WTC11 (cell line): ENCODE measurements around the gene SH3TC1. TPM values are rescaled to one million over a fixed set of nuclear protein-coding genes. Genes with fewer than 3 reads are reported as not detected.

Source experiments
- ATAC-seq: fragments of 200-7000 bp; cut with Tn5 transposase; 2 replicates; pipeline ENCODE4 v1.10.0; 2021; ENCODE audit warnings: mild to moderate bottlenecking, moderate library complexity
- CTCF ChIA-PET: fragments of 300-600 bp; sonication (Branson Sonifier 250); formaldehyde crosslinking; loops from one replicate; lab custom pipeline; 2021; ENCODE audit warnings: antibody characterized with exemption; lab: Charles Lee
- POLR2A ChIA-PET: fragments of 350-600 bp; sonication (Branson Sonifier 250); formaldehyde crosslinking; loops from one replicate; lab custom pipeline; 2021; ENCODE audit warnings: antibody characterized with exemption; lab: Charles Lee
- DNase-seq: peaks from one replicate; pipeline ENCODE4 v3.0.0; 2021; ENCODE audit warnings: low spot score
- H3K27ac Mint-ChIP-seq: 2 replicates; pipeline ENCODE4 v1.8.0; 2021; ENCODE audit warnings: mixed read lengths
- H3K27me3 Mint-ChIP-seq: 2 replicates; pipeline ENCODE4 v1.8.0; 2021; ENCODE audit warnings: low read depth, mild to moderate bottlenecking, moderate library complexity, mixed read lengths
- H3K36me3 Mint-ChIP-seq: 2 replicates; pipeline ENCODE4 v1.8.0; 2021; ENCODE audit warnings: mixed read lengths
- H3K4me1 Mint-ChIP-seq: 2 replicates; pipeline ENCODE4 v1.8.0; 2022; ENCODE audit warnings: mixed read lengths
- H3K4me3 Mint-ChIP-seq: 2 replicates; pipeline ENCODE4 v1.8.0; 2021; ENCODE audit warnings: mild to moderate bottlenecking, moderate library complexity, mixed read lengths
- H3K9me3 Mint-ChIP-seq: 2 replicates; pipeline ENCODE4 v1.8.0; 2021; ENCODE audit warnings: mixed read lengths
- GABPB1 ChIP-seq: sonication (generic); formaldehyde crosslinking; IDR thresholded peaks from 2 replicates; pipeline ENCODE4 v1.8.1; 2023; ENCODE audit warnings: mild to moderate bottlenecking, missing genetic modification reagents
- GRHL2 ChIP-seq: fragments of 250-450 bp; sonication (Bioruptor Pico); IDR thresholded peaks from 2 replicates; pipeline ENCODE4 v1.8.0; 2022; ENCODE audit warnings: mild to moderate bottlenecking, moderate library complexity; ENCODE audit not compliant: insufficient replicate concordance, severe bottlenecking
- HMGA2 ChIP-seq: fragments of 250-450 bp; sonication (Bioruptor Pico); IDR thresholded peaks from 2 replicates; pipeline ENCODE4 v1.4.0; 2021; ENCODE audit warnings: mild to moderate bottlenecking, moderate library complexity
- MYBL2 ChIP-seq: sonication (generic); formaldehyde crosslinking; IDR thresholded peaks from 2 replicates; pipeline ENCODE4 v1.8.1; 2023; ENCODE audit warnings: mild to moderate bottlenecking, moderate library complexity, missing genetic modification reagents
- NFYB ChIP-seq: sonication (generic); formaldehyde crosslinking; conservative IDR thresholded peaks from 2 replicates; pipeline ENCODE4 v1.8.0; 2022; ENCODE audit warnings: low read depth, missing genetic modification reagents
- RELA ChIP-seq: sonication (generic); formaldehyde crosslinking; IDR thresholded peaks from 2 replicates; pipeline ENCODE4 v1.8.1; 2022; ENCODE audit warnings: missing genetic modification reagents, mild to moderate bottlenecking, borderline replicate concordance
- SMAD4 ChIP-seq: sonication (generic); formaldehyde crosslinking; IDR thresholded peaks from 2 replicates; pipeline ENCODE4 v1.8.0; 2022; ENCODE audit warnings: mild to moderate bottlenecking, missing genetic modification reagents
- SOX15 ChIP-seq: fragments of 250-450 bp; sonication (Bioruptor Pico); IDR thresholded peaks from 2 replicates; pipeline ENCODE4 v1.9.0; 2021; ENCODE audit warnings: mild to moderate bottlenecking
- TP53 ChIP-seq: sonication (generic); formaldehyde crosslinking; IDR thresholded peaks from 2 replicates; pipeline ENCODE4 v1.8.1; 2023; ENCODE audit warnings: mild to moderate bottlenecking, missing genetic modification reagents
- ZBTB21 ChIP-seq: sonication (generic); formaldehyde crosslinking; IDR thresholded peaks from 2 replicates; pipeline ENCODE4 v1.8.1; 2023; ENCODE audit warnings: mild to moderate bottlenecking, missing genetic modification reagents, borderline replicate concordance
- ZNF317 ChIP-seq: sonication (generic); formaldehyde crosslinking; IDR thresholded peaks from 2 replicates; pipeline ENCODE4 v1.8.1; 2023; ENCODE audit warnings: low read depth, mild to moderate bottlenecking, moderate library complexity, missing genetic modification reagents, borderline replicate concordance
- ZNF396 ChIP-seq: fragments of 250-450 bp; sonication (Bioruptor Pico); IDR thresholded peaks from 2 replicates; pipeline ENCODE4 v1.8.0; 2021; ENCODE audit warnings: mild to moderate bottlenecking, moderate library complexity, borderline replicate concordance
- ZNF416 ChIP-seq: fragments of 250-450 bp; sonication (Bioruptor Pico); IDR thresholded peaks from 2 replicates; pipeline ENCODE4 v1.9.0; 2021; ENCODE audit warnings: mild to moderate bottlenecking, inconsistent platforms
- ZNF671 ChIP-seq: fragments of 250-450 bp; sonication (Bioruptor Pico); IDR thresholded peaks from 2 replicates; pipeline ENCODE4 v1.8.0; 2021; ENCODE audit warnings: mild to moderate bottlenecking
- total RNA-seq: library from RNA; stranded (reverse); gene quantifications from 3 replicates; pipeline ENCODE4 v1.2.3, GENCODE V29; 2021
- TF ChIP-seq, protein P1 (sequence below): sonication (generic); formaldehyde crosslinking; IDR thresholded peaks from 2 replicates; pipeline ENCODE4 v1.8.0; 2023; ENCODE audit warnings: mild to moderate bottlenecking, missing genetic modification reagents
- TF ChIP-seq, protein P2 (sequence below): sonication (generic); formaldehyde crosslinking; IDR thresholded peaks from 2 replicates; pipeline ENCODE4 v1.8.0; 2023; ENCODE audit warnings: missing genetic modification reagents
- TF ChIP-seq, protein P3 (sequence below): sonication (generic); formaldehyde crosslinking; IDR thresholded peaks from 2 replicates; pipeline ENCODE4 v1.8.1; 2022; ENCODE audit warnings: mild to moderate bottlenecking, moderate library complexity, missing genetic modification reagents
- TF ChIP-seq, protein P4 (sequence below): sonication (generic); formaldehyde crosslinking; IDR thresholded peaks from 2 replicates; pipeline ENCODE4 v1.8.1; 2023; ENCODE audit warnings: mild to moderate bottlenecking, missing genetic modification reagents, moderate library complexity
- TF ChIP-seq, protein P5 (sequence below): sonication (generic); formaldehyde crosslinking; IDR thresholded peaks from 2 replicates; pipeline ENCODE4 v1.8.0; 2022; ENCODE audit warnings: mild to moderate bottlenecking, missing genetic modification reagents
- TF ChIP-seq, protein P6 (sequence below): fragments of 250-450 bp; sonication (Bioruptor Pico); IDR thresholded peaks from 2 replicates; pipeline ENCODE4 v1.9.0; 2021; ENCODE audit warnings: moderate library complexity, mild to moderate bottlenecking, inconsistent platforms, borderline replicate concordance

SH3TC1 gene
- total RNA-seq, 1 experiment from 2014 or later = 0.42 TPM

DNA sequence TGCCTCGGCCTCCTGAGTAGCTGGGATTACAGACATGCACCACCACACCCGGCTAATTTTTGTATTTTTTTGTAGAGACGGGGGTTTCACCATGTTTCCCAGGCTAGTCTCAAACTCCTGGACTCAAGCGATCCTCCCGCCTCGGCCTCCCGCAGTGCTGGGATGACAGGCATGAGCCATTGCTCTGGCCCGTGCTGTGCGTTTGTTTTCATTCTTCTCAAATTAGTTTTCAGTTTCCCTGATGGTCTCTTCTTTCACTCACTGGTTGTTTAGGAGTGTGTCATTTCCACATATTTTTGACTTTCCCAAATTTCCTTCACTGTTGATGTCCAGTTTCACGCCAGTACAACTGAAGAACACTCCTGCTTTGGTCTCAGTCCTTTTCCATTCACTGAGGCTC lies 31.8 kb downstream of the SH3TC1 start:
- Mint-ChIP-seq H3K4me1 (peaks cover 9% of the 10 kb centered on the region), H3K27ac (no peak overlapping the region), H3K4me3 (no peak overlapping the region)

DNA sequence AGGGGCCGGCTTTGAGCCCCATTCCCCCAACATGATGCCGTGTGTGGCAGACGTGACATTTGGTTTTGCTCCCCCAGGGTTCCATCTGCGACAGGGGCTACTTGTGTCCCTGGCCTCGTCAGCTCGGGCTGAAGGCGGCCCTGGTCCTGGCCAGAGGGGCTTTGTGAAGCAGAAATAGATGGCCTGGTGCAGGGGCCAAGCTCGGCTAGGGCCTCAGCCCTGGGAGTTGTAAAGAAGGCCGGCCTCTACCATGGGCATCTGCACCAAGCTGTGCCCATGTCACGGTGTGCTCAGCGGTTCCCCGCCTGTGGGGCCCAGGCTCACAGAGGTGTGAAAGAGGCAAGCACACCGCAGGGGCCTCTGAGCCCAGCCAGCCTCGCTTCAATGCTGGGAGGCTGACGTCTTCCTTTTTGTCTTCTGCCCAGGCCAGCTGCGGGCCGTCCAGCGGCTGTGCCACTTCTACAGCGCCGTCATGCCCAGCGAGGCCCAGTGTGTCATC lies 32.5 kb downstream of the SH3TC1 start:
- no peaks in the 10 kb centered on the region for H3K27me3 Mint-ChIP-seq
- no peaks in the 10 kb centered on the region for H3K36me3 Mint-ChIP-seq
- H3K4me1 Mint-ChIP-seq = peaks cover 2% of the 10 kb centered on the region
- no peak overlapping the region for H3K4me3 Mint-ChIP-seq
- DNase-seq (no peak), ATAC-seq (no peak)
- no peak overlapping the region for H3K27ac Mint-ChIP-seq
- TF ChIP-seq SOX15 (CRISPR knock-in tag) (no peak), ZNF416 (CRISPR knock-in tag) (no peak), ZNF396 (CRISPR knock-in tag) (no peak), SMAD4 (CRISPR knock-in tag) (no peak), ZNF671 (no peak), ZBTB21 (CRISPR knock-in tag) (no peak), TP53 (CRISPR knock-in tag) (no peak), GABPB1 (CRISPR knock-in tag) (no peak)
- TF ChIP-seq, protein P1, sequence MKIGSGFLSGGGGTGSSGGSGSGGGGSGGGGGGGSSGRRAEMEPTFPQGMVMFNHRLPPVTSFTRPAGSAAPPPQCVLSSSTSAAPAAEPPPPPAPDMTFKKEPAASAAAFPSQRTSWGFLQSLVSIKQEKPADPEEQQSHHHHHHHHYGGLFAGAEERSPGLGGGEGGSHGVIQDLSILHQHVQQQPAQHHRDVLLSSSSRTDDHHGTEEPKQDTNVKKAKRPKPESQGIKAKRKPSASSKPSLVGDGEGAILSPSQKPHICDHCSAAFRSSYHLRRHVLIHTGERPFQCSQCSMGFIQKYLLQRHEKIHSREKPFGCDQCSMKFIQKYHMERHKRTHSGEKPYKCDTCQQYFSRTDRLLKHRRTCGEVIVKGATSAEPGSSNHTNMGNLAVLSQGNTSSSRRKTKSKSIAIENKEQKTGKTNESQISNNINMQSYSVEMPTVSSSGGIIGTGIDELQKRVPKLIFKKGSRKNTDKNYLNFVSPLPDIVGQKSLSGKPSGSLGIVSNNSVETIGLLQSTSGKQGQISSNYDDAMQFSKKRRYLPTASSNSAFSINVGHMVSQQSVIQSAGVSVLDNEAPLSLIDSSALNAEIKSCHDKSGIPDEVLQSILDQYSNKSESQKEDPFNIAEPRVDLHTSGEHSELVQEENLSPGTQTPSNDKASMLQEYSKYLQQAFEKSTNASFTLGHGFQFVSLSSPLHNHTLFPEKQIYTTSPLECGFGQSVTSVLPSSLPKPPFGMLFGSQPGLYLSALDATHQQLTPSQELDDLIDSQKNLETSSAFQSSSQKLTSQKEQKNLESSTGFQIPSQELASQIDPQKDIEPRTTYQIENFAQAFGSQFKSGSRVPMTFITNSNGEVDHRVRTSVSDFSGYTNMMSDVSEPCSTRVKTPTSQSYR (CRISPR knock-in tag) = no peak
- TF ChIP-seq, protein P2, sequence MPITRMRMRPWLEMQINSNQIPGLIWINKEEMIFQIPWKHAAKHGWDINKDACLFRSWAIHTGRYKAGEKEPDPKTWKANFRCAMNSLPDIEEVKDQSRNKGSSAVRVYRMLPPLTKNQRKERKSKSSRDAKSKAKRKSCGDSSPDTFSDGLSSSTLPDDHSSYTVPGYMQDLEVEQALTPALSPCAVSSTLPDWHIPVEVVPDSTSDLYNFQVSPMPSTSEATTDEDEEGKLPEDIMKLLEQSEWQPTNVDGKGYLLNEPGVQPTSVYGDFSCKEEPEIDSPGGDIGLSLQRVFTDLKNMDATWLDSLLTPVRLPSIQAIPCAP (CRISPR knock-in tag) = no peak
- TF ChIP-seq, protein P3, sequence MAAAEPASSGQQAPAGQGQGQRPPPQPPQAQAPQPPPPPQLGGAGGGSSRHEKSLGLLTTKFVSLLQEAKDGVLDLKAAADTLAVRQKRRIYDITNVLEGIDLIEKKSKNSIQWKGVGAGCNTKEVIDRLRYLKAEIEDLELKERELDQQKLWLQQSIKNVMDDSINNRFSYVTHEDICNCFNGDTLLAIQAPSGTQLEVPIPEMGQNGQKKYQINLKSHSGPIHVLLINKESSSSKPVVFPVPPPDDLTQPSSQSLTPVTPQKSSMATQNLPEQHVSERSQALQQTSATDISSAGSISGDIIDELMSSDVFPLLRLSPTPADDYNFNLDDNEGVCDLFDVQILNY = no peak
- ChIA-PET POLR2A (no interaction called here), CTCF (interaction anchor here (0.6 to 1.5 kb wide), 4 partner anchors 10 to 446 kb away, joined by 3 to 8 read pairs (median 3); no protein-coding TSS in a partner anchor)
- H3K9me3 Mint-ChIP-seq = no peaks in the 10 kb centered on the region

More for the DNA sequence above, 31.8 kb downstream of the SH3TC1 start:
- Mint-ChIP-seq H3K36me3 (no peaks in the 10 kb centered on the region), H3K27me3 (no peaks in the 10 kb centered on the region), H3K9me3 (no peaks in the 10 kb centered on the region)
- ChIA-PET POLR2A (no interaction called here), CTCF (interaction anchor here (1.5 to 6.5 kb wide), 2 partner anchors 11 to 54 kb away, joined by 3 to 55 read pairs; no protein-coding TSS in a partner anchor)
- TF ChIP-seq SOX15 (CRISPR knock-in tag) = no peak
- no peak for TF ChIP-seq RELA (CRISPR knock-in tag)
- no peak for TF ChIP-seq ZNF671
- TF ChIP-seq HMGA2 (CRISPR knock-in tag) = no peak
- TF ChIP-seq, protein P2 (CRISPR knock-in tag) = no peak
- TF ChIP-seq, protein P4, sequence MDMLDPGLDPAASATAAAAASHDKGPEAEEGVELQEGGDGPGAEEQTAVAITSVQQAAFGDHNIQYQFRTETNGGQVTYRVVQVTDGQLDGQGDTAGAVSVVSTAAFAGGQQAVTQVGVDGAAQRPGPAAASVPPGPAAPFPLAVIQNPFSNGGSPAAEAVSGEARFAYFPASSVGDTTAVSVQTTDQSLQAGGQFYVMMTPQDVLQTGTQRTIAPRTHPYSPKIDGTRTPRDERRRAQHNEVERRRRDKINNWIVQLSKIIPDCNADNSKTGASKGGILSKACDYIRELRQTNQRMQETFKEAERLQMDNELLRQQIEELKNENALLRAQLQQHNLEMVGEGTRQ (CRISPR knock-in tag) = no peak
- TF ChIP-seq, protein P5, sequence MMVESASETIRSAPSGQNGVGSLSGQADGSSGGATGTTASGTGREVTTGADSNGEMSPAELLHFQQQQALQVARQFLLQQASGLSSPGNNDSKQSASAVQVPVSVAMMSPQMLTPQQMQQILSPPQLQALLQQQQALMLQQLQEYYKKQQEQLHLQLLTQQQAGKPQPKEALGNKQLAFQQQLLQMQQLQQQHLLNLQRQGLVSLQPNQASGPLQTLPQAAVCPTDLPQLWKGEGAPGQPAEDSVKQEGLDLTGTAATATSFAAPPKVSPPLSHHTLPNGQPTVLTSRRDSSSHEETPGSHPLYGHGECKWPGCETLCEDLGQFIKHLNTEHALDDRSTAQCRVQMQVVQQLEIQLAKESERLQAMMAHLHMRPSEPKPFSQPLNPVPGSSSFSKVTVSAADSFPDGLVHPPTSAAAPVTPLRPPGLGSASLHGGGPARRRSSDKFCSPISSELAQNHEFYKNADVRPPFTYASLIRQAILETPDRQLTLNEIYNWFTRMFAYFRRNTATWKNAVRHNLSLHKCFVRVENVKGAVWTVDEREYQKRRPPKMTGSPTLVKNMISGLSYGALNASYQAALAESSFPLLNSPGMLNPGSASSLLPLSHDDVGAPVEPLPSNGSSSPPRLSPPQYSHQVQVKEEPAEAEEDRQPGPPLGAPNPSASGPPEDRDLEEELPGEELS (CRISPR knock-in tag) = no peak
- no peak for TF ChIP-seq MYBL2 (CRISPR knock-in tag)
- no peak for TF ChIP-seq NFYB
- no peak for TF ChIP-seq GRHL2 (CRISPR knock-in tag)
- TF ChIP-seq ZNF317 (CRISPR knock-in tag) = no peak
- TF ChIP-seq, protein P6, sequence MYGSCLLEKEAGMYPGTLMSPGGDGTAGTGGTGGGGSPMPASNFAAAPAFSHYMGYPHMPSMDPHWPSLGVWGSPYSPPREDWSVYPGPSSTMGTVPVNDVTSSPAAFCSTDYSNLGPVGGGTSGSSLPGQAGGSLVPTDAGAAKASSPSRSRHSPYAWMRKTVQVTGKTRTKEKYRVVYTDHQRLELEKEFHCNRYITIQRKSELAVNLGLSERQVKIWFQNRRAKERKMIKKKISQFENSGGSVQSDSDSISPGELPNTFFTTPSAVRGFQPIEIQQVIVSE = no peak
- ATAC-seq (no peak), DNase-seq (no peak)
